Body of pancreas (tissue), 4 donors: ENCODE results near the gene TTC33.

ENCODE experiments used
- CTCF ChIP-seq, 7 experiments: fragments of 450-650 bp in 4 of 7; fragments of 200-600 bp in 3 of 7; sonication (generic) in 3 of 7; IDR thresholded peaks; one replicate each; pipeline ENCODE4 v1.5.1; 2016 to 2019; ENCODE audit warnings: antibody characterized with exemption in 7 of 7
- POLR2A ChIP-seq, 3 donors: fragments of 450-650 bp; IDR thresholded peaks; one replicate each; pipeline ENCODE4 v1.6.1; 2016; ENCODE audit warnings: antibody characterized with exemption in 3 of 3, mild to moderate bottlenecking in 2 of 3

GRCh38 chr5:40665635-40666298, 90.0 kb downstream of the TTC33 start:
- TF ChIP-seq POLR2A (IDR thresholded peaks at IDR 0.05): no peak
- TF ChIP-seq CTCF (IDR thresholded peaks at IDR 0.05): no peak
